Liver (tissue), 9 donors: ENCODE results near the gene ADNP. TPM values are rescaled to one million over a fixed set of nuclear protein-coding genes. Genes with fewer than 3 reads are reported as not detected.

ENCODE experiments used
- DNase-seq: peaks from one replicate; pipeline ENCODE4 v3.0.0-alpha.2; 2017; ENCODE audit warnings: low spot score
- H3K27ac ChIP-seq, 2 donors: one replicate each; pipeline ENCODE4 v1.7.0; 2013; ENCODE audit warnings: inconsistent platforms in 2 of 2, low read length in 2 of 2, control low read depth in 1 of 2, low read depth in 1 of 2, mild to moderate bottlenecking in 1 of 2
- H3K27me3 ChIP-seq, 4 donors: one replicate each; pipeline versions ENCODE4 v1.6.1 to v1.7.0; 2013; ENCODE audit warnings: low read length in 3 of 4, inconsistent platforms in 1 of 4, mild to moderate bottlenecking in 1 of 4, moderate library complexity in 1 of 4; ENCODE audit not compliant: control insufficient read depth in 4 of 4, insufficient read depth in 4 of 4
- H3K36me3 ChIP-seq, 4 donors: one replicate each; pipeline versions ENCODE4 v1.6.1 to v1.7.0; 2013; ENCODE audit warnings: low read length in 3 of 4, mild to moderate bottlenecking in 3 of 4, low read depth in 1 of 4, moderate library complexity in 1 of 4; ENCODE audit not compliant: control insufficient read depth in 4 of 4, insufficient read depth in 3 of 4
- H3K4me1 ChIP-seq, 4 donors: one replicate each; pipeline versions ENCODE4 v1.6.1 to v1.7.0; 2013; ENCODE audit warnings: low read length in 3 of 4, mild to moderate bottlenecking in 3 of 4, moderate library complexity in 1 of 4; ENCODE audit not compliant: control insufficient read depth in 4 of 4, insufficient read depth in 4 of 4
- H3K4me3 ChIP-seq, 3 donors: one replicate each; pipeline versions ENCODE4 v1.6.1 to v1.7.0; 2013; ENCODE audit warnings: low read length in 3 of 3, control low read depth in 1 of 3, low read depth in 1 of 3, mild to moderate bottlenecking in 1 of 3
- H3K9ac ChIP-seq, 2 donors: one replicate each; pipeline ENCODE4 v1.7.0; 2013; ENCODE audit warnings: low read length in 2 of 2, mild to moderate bottlenecking in 2 of 2, moderate library complexity in 2 of 2, control low read depth in 1 of 2, low read depth in 1 of 2
- H3K9me3 ChIP-seq, 4 donors: one replicate each; pipeline versions ENCODE4 v1.6.1 to v1.7.0; 2013; ENCODE audit warnings: low read length in 3 of 4; ENCODE audit not compliant: control insufficient read depth in 4 of 4
- FOXA2 ChIP-seq: IDR thresholded peaks from 2 replicates; pipeline ENCODE4 v1.6.1; 2016; ENCODE audit warnings: antibody characterized with exemption
- HNF4A ChIP-seq, 2 donors: conservative IDR thresholded peaks; 2 replicates each; pipeline ENCODE4 v1.6.1; 2016; ENCODE audit warnings: antibody characterized with exemption in 2 of 2, mild to moderate bottlenecking in 2 of 2
- RAD21 ChIP-seq, 2 donors: IDR thresholded peaks; 2 replicates each; pipeline ENCODE4 v1.6.1; 2016; ENCODE audit warnings: antibody characterized with exemption in 2 of 2, mild to moderate bottlenecking in 2 of 2
- RXRA ChIP-seq, 2 donors: IDR thresholded peaks; 2 replicates each; pipeline ENCODE4 v1.6.1; 2017 to 2018; ENCODE audit warnings: antibody characterized with exemption in 2 of 2, mild to moderate bottlenecking in 1 of 2
- TAF1 ChIP-seq: conservative IDR thresholded peaks from 2 replicates; pipeline ENCODE4 v1.6.1; 2016; ENCODE audit warnings: antibody characterized with exemption, mild to moderate bottlenecking
- YY1 ChIP-seq: IDR thresholded peaks from 2 replicates; pipeline ENCODE4 v1.6.1; 2016; ENCODE audit warnings: antibody characterized with exemption, mild to moderate bottlenecking
- WGBS: extraction: QIAGEN DNeasy Blood & Tissue Kit; methylation state at CpG from one replicate; pipeline ENCODE4 v1.1.7; 2013; 5-methylcytosine and 5-hydroxymethylcytosine counted together
- polyA plus RNA-seq, 2 donors: library from polyadenylated mRNA; stranded (reverse) in 1 of 2; unstranded in 1 of 2; fragments of 200-250 nt in 1 of 2; fragments of >200 nt in 1 of 2; fragmentation: Nextera tagmentation in 1 of 2; extraction: Ambion mirVana in 1 of 2; gene quantifications; one replicate each; pipeline versions ENCODE4 v1.2.1 to v1.2.3, GENCODE V29; 2013 to 2015
- total RNA-seq, 2 donors: library from RNA; depleted of rRNA; stranded (reverse); fragments of >200 nt; gene quantifications; one replicate each; pipeline ENCODE4 v1.2.3, GENCODE V29; 2014
- TF ChIP-seq, protein P1 (sequence below): IDR thresholded peaks from 2 replicates; pipeline ENCODE4 v1.6.1; 2016; ENCODE audit warnings: antibody characterized with exemption
- TF ChIP-seq, protein P2 (sequence below): IDR thresholded peaks from 2 replicates; pipeline ENCODE4 v1.6.1; 2016; ENCODE audit warnings: antibody characterized with exemption, mild to moderate bottlenecking
- TF ChIP-seq, protein P3 (sequence below): IDR thresholded peaks from 2 replicates; pipeline ENCODE4 v1.6.1; 2016; ENCODE audit warnings: antibody characterized with exemption
- TF ChIP-seq, protein P4 (sequence below): fragments of 150-350 bp; IDR thresholded peaks from 2 replicates; pipeline ENCODE4 v1.5.1; 2017; ENCODE audit warnings: improper control_type of control experiment, low read depth, low read length; ENCODE audit not compliant: missing input control
- TF ChIP-seq, protein P5 (sequence below): IDR thresholded peaks from 2 replicates; pipeline ENCODE4 v1.6.1; 2016; ENCODE audit warnings: antibody characterized with exemption
- donor health status: healthy.
- donor health status: healthy.
- donor health status: healthy.
- donor health status: healthy.
- donor health status: healthy.

ADNP gene
- total and polyA plus RNA-seq, 4 donors: 9.3 to 25.4 (median 20.1) TPM

DNA sequence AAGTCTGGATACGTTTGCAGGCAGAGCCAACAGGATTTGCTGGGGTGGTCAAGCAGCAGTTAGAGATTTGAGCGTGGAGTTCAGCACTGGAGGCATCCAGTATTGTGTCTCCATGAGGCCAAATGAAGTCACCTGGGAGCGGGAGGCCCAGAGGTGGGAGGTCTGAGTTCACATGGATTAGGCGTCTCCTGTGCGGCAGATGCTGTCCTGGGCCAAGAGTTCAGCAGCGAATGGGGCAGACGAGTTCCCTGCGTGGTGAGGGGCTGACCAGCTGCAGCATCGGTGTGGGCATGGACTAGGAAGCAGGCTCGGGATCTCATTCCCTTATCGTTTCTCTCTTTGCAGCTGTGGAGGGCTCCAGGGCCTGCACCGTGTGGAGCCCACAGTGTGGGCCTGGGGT is 70.2 kb downstream of the ADNP start:
- DNase-seq: no peak
- no peaks in the 10 kb centered on the region for H3K36me3 ChIP-seq
- H3K9ac ChIP-seq: no peak overlapping the region
- no peak overlapping the region for H3K27ac ChIP-seq
- no peaks in the 10 kb centered on the region for H3K9me3 ChIP-seq
- TF ChIP-seq FOXA2 (no peak), YY1 (no peak), RAD21 (IDR thresholded peaks at IDR 0.05) (no peak), RXRA (IDR thresholded peaks at IDR 0.05) (no peak), TAF1 (no peak), HNF4A (conservative IDR thresholded peaks at IDR 0.05) (no peak)
- TF ChIP-seq, protein P1, sequence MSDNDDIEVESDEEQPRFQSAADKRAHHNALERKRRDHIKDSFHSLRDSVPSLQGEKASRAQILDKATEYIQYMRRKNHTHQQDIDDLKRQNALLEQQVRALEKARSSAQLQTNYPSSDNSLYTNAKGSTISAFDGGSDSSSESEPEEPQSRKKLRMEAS: no peak
- TF ChIP-seq, protein P2, sequence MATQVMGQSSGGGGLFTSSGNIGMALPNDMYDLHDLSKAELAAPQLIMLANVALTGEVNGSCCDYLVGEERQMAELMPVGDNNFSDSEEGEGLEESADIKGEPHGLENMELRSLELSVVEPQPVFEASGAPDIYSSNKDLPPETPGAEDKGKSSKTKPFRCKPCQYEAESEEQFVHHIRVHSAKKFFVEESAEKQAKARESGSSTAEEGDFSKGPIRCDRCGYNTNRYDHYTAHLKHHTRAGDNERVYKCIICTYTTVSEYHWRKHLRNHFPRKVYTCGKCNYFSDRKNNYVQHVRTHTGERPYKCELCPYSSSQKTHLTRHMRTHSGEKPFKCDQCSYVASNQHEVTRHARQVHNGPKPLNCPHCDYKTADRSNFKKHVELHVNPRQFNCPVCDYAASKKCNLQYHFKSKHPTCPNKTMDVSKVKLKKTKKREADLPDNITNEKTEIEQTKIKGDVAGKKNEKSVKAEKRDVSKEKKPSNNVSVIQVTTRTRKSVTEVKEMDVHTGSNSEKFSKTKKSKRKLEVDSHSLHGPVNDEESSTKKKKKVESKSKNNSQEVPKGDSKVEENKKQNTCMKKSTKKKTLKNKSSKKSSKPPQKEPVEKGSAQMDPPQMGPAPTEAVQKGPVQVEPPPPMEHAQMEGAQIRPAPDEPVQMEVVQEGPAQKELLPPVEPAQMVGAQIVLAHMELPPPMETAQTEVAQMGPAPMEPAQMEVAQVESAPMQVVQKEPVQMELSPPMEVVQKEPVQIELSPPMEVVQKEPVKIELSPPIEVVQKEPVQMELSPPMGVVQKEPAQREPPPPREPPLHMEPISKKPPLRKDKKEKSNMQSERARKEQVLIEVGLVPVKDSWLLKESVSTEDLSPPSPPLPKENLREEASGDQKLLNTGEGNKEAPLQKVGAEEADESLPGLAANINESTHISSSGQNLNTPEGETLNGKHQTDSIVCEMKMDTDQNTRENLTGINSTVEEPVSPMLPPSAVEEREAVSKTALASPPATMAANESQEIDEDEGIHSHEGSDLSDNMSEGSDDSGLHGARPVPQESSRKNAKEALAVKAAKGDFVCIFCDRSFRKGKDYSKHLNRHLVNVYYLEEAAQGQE: no peak
- TF ChIP-seq, protein P3, sequence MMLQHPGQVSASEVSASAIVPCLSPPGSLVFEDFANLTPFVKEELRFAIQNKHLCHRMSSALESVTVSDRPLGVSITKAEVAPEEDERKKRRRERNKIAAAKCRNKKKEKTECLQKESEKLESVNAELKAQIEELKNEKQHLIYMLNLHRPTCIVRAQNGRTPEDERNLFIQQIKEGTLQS: no peak
- TF ChIP-seq, protein P4, sequence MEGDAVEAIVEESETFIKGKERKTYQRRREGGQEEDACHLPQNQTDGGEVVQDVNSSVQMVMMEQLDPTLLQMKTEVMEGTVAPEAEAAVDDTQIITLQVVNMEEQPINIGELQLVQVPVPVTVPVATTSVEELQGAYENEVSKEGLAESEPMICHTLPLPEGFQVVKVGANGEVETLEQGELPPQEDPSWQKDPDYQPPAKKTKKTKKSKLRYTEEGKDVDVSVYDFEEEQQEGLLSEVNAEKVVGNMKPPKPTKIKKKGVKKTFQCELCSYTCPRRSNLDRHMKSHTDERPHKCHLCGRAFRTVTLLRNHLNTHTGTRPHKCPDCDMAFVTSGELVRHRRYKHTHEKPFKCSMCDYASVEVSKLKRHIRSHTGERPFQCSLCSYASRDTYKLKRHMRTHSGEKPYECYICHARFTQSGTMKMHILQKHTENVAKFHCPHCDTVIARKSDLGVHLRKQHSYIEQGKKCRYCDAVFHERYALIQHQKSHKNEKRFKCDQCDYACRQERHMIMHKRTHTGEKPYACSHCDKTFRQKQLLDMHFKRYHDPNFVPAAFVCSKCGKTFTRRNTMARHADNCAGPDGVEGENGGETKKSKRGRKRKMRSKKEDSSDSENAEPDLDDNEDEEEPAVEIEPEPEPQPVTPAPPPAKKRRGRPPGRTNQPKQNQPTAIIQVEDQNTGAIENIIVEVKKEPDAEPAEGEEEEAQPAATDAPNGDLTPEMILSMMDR: no peak
- TF ChIP-seq, protein P5, sequence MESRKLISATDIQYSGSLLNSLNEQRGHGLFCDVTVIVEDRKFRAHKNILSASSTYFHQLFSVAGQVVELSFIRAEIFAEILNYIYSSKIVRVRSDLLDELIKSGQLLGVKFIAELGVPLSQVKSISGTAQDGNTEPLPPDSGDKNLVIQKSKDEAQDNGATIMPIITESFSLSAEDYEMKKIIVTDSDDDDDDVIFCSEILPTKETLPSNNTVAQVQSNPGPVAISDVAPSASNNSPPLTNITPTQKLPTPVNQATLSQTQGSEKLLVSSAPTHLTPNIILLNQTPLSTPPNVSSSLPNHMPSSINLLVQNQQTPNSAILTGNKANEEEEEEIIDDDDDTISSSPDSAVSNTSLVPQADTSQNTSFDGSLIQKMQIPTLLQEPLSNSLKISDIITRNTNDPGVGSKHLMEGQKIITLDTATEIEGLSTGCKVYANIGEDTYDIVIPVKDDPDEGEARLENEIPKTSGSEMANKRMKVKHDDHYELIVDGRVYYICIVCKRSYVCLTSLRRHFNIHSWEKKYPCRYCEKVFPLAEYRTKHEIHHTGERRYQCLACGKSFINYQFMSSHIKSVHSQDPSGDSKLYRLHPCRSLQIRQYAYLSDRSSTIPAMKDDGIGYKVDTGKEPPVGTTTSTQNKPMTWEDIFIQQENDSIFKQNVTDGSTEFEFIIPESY: no peak
- H3K4me1 ChIP-seq: peaks cover 6 to 15% (median 11%) of the 10 kb centered on the region in 4 donors
- 91% methylated on average over 12 of the region's 12 CpGs for WGBS
- H3K4me3 ChIP-seq: no peak overlapping the region
- H3K27me3 ChIP-seq: no peaks in the 10 kb centered on the region

DNA sequence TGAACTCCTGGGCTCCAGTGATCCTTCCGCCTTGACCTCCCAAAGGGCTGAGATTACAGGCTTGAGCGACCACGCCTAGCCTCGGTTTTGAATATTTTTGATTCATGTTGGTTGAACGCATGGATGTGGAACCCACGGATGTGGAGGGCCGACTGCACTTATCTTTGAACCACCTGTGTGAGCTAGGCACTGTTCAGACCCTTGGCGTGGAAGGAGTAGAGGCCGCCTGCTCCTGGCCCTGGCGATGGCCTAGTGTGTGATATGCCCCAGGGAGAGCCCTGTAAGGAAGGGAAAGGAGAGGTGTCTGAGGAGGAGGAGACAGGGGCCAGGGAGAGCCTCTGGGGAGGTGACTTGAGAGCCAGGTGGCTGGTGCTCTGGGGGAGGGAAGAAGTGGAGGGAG is 72.1 kb downstream of the ADNP start:
- H3K9me3 ChIP-seq: no peaks in the 10 kb centered on the region
- peaks cover 9 to 34% (median 24%) of the 10 kb centered on the region in 4 donors for H3K4me1 ChIP-seq
- DNase-seq: no peak
- no peak overlapping the region for H3K9ac ChIP-seq
- H3K27me3 ChIP-seq: no peaks in the 10 kb centered on the region
- WGBS: 95% methylated on average over 10 of the region's 10 CpGs
- no peak for TF ChIP-seq FOXA2
- H3K4me3 ChIP-seq: no peak overlapping the region
- no peak overlapping the region for H3K27ac ChIP-seq
- H3K36me3 ChIP-seq: no peaks in the 10 kb centered on the region
